IMR-90 (cell line): ENCODE results near the gene GNAT1. TPM values are rescaled to one million over a fixed set of nuclear protein-coding genes. Genes with fewer than 3 reads are reported as not detected.

ENCODE experiments used
- ATAC-seq: fragments of 200-7000 bp; cut with Tn5 transposase; 2 replicates; pipeline ENCODE4 v1.9.1; 2020; ENCODE audit warnings: low read depth, mild to moderate bottlenecking, moderate library complexity
- BruUV-seq: library from RNA; stranded (reverse); fragments of 400-500 nt; replicated peaks from 2 replicates; lab custom pipeline; 2021; lab: Mats Ljungman, UMichigan
- CTCF ChIA-PET: fragments of 300-600 bp; formaldehyde crosslinking; extraction: SDS; loops from one replicate; lab custom pipeline; 2021; ENCODE audit warnings: antibody characterized with exemption; lab: Yijun Ruan, JAX
- POLR2A ChIA-PET: fragments of 300-600 bp; sonication (Branson Sonifier 250); formaldehyde crosslinking; loops from one replicate; lab custom pipeline; 2022; ENCODE audit warnings: antibody characterized with exemption; ENCODE audit not compliant: unreplicated experiment; lab: Charles Lee
- DNase-seq: peaks from one replicate; pipeline ENCODE4 v3.0.0; 2013
- H2AFZ ChIP-seq: replicated peaks from 2 replicates; pipeline ENCODE3; 2013; ENCODE audit warnings: low read length, mild to moderate bottlenecking; ENCODE audit not compliant: poor library complexity
- H2AK5ac ChIP-seq: 2 replicates; pipeline ENCODE4 v1.6.1; 2013; ENCODE audit warnings: low read depth, low read length, inconsistent platforms
- H2AK9ac ChIP-seq: replicated peaks from 2 replicates; pipeline ENCODE3; 2013; ENCODE audit warnings: mild to moderate bottlenecking, low read depth, low read length, moderate library complexity; ENCODE audit not compliant: poor library complexity
- H2BK120ac ChIP-seq: 2 replicates; pipeline ENCODE4 v1.6.1; 2013; ENCODE audit warnings: low read depth, low read length, inconsistent platforms
- H2BK15ac ChIP-seq: 3 replicates; pipeline ENCODE4 v1.6.1; 2013; ENCODE audit warnings: low read depth, low read length, inconsistent platforms
- H2BK20ac ChIP-seq: 2 replicates; pipeline ENCODE4 v1.6.1; 2013; ENCODE audit warnings: low read depth, mild to moderate bottlenecking, inconsistent platforms, low read length, moderate library complexity
- H2BK5ac ChIP-seq: 2 replicates; pipeline ENCODE4 v1.6.1; 2013; ENCODE audit warnings: mild to moderate bottlenecking, low read depth, low read length, inconsistent platforms; ENCODE audit not compliant: poor library complexity, severe bottlenecking
- H3K14ac ChIP-seq: replicated peaks from 2 replicates; pipeline ENCODE4 v1.6.1; 2013; ENCODE audit warnings: low read depth, low read length, inconsistent platforms
- H3K18ac ChIP-seq: 2 replicates; pipeline ENCODE4 v1.6.1; 2013; ENCODE audit warnings: low read depth, low read length, control low read depth
- H3K23ac ChIP-seq: 2 replicates; pipeline ENCODE4 v1.6.1; 2013; ENCODE audit warnings: low read depth, low read length, inconsistent platforms
- H3K27ac ChIP-seq: 2 replicates; pipeline ENCODE4 v1.5.1; 2013; ENCODE audit warnings: mild to moderate bottlenecking, control low read depth, low read length; ENCODE audit not compliant: insufficient read depth
- H3K27me3 ChIP-seq: 2 replicates; pipeline ENCODE4 v1.6.1; 2013; ENCODE audit warnings: low read length; ENCODE audit not compliant: control insufficient read depth, insufficient read depth
- H3K36me3 ChIP-seq: 2 replicates; pipeline ENCODE4 v1.6.1; 2013; ENCODE audit warnings: low read length, mixed read lengths; ENCODE audit not compliant: control insufficient read depth, insufficient read depth
- H3K4ac ChIP-seq: 2 replicates; pipeline ENCODE4 v1.6.1; 2013; ENCODE audit warnings: low read depth, low read length, inconsistent platforms
- H3K4me1 ChIP-seq: 2 replicates; pipeline ENCODE4 v1.6.1; 2013; ENCODE audit warnings: low read length, mixed read lengths; ENCODE audit not compliant: control insufficient read depth, insufficient read depth
- H3K4me2 ChIP-seq: 2 replicates; pipeline ENCODE4 v1.6.1; 2013; ENCODE audit warnings: low read depth, mild to moderate bottlenecking, control low read depth, low read length, moderate library complexity
- H3K4me3 ChIP-seq: 2 replicates; pipeline ENCODE4 v1.5.1; 2013; ENCODE audit warnings: low read depth, mild to moderate bottlenecking, control low read depth, low read length, moderate library complexity; ENCODE audit not compliant: insufficient read depth
- H3K56ac ChIP-seq: 2 replicates; pipeline ENCODE4 v1.6.1; 2013; ENCODE audit warnings: low read length, inconsistent platforms; ENCODE audit not compliant: insufficient read depth; ENCODE audit errors: extremely low read depth
- H3K79me1 ChIP-seq, 2 experiments: 2 replicates each; pipeline ENCODE4 v1.6.1; 2013; ENCODE audit warnings: low read length in 2 of 2, inconsistent platforms in 1 of 2, low read depth in 1 of 2
- H3K9ac ChIP-seq: 2 replicates; pipeline ENCODE4 v1.6.1; 2013; ENCODE audit warnings: low read depth, low read length, control low read depth
- H3K9me1 ChIP-seq: 2 replicates; pipeline ENCODE4 v1.6.1; 2013; ENCODE audit warnings: low read length, inconsistent platforms; ENCODE audit not compliant: insufficient read depth
- H3K9me3 ChIP-seq: 2 replicates; pipeline ENCODE4 v1.6.1; 2013; ENCODE audit warnings: low read length; ENCODE audit not compliant: control insufficient read depth, insufficient read depth
- H4K20me1 ChIP-seq: 2 replicates; pipeline ENCODE4 v1.6.1; 2013; ENCODE audit warnings: low read length, inconsistent platforms; ENCODE audit not compliant: insufficient read depth
- H4K5ac ChIP-seq: 2 replicates; pipeline ENCODE4 v1.6.1; 2013; ENCODE audit warnings: mild to moderate bottlenecking, low read depth, low read length, control low read depth
- H4K8ac ChIP-seq, 2 experiments: 2 replicates each; pipeline ENCODE4 v1.6.1; 2013; ENCODE audit warnings: low read depth in 2 of 2, low read length in 2 of 2, control low read depth in 1 of 2, inconsistent platforms in 1 of 2
- H4K91ac ChIP-seq: 2 replicates; pipeline ENCODE4 v1.6.1; 2013; ENCODE audit warnings: low read depth, low read length, inconsistent platforms; ENCODE audit not compliant: insufficient read depth
- BHLHE40 ChIP-seq: fragments of 150-350 bp; IDR thresholded peaks from 2 replicates; pipeline ENCODE4 v1.6.1; 2016; ENCODE audit warnings: mild to moderate bottlenecking, low read depth, low read length
- CHD1 ChIP-seq: IDR thresholded peaks from 2 replicates; pipeline ENCODE4 v1.6.1; 2012; ENCODE audit warnings: low read depth, low read length, improper control_type of control experiment
- MAZ ChIP-seq: IDR thresholded peaks from 2 replicates; pipeline ENCODE4 v1.6.1; 2012; ENCODE audit warnings: low read depth, mild to moderate bottlenecking, low read length, improper control_type of control experiment, moderate library complexity, borderline replicate concordance
- MXI1 ChIP-seq: IDR thresholded peaks from 2 replicates; pipeline ENCODE4 v1.6.1; 2012; ENCODE audit warnings: low read depth, mild to moderate bottlenecking, low read length, moderate library complexity, borderline replicate concordance
- NFE2L2 ChIP-seq: fragments of 150-350 bp; IDR thresholded peaks from 2 replicates; pipeline ENCODE4 v1.6.1; 2016; ENCODE audit warnings: low read depth, mild to moderate bottlenecking, low read length
- POLR2A ChIP-seq: IDR thresholded peaks from 2 replicates; pipeline ENCODE4 v1.6.1; 2012; ENCODE audit warnings: mild to moderate bottlenecking, low read depth, low read length
- RAD21 ChIP-seq: IDR thresholded peaks from 2 replicates; pipeline ENCODE4 v1.6.1; 2012; ENCODE audit warnings: low read length, improper control_type of control experiment
- RFX5 ChIP-seq: IDR thresholded peaks from 2 replicates; pipeline ENCODE4 v1.8.0; 2012; ENCODE audit warnings: low read depth, mild to moderate bottlenecking, low read length, moderate library complexity
- SMC3 ChIP-seq: fragments of 150-350 bp; IDR thresholded peaks from 2 replicates; pipeline ENCODE4 v1.6.1; 2016; ENCODE audit warnings: low read depth, mild to moderate bottlenecking, antibody characterized with exemption, low read length, moderate library complexity
- WGBS, 2 experiments: methylation state at CpG; one replicate each; pipeline versions ENCODE4 v1.1.5 to v1.1.7; 2013; ENCODE audit warnings: missing lambda C conversion rate in 2 of 2; ENCODE audit not compliant: insufficient read length in 1 of 2; ENCODE audit errors: extremely low coverage in 2 of 2; 5-methylcytosine and 5-hydroxymethylcytosine counted together
- dilution Hi-C: fragments of 300-500 bp; cut with HindIII; formaldehyde crosslinking; loops from one replicate; pipeline ENCODE4 v1.14.3; 2018; ENCODE audit warnings: low sequenced_read_pairs; ENCODE audit not compliant: unreplicated experiment
- in situ Hi-C: fragments of 300-500 bp; cut with MboI; formaldehyde crosslinking; loops from 3 replicates; pipeline ENCODE4 v1.14.3; 2019; ENCODE audit warnings: low sequenced_read_pairs, inconsistent platforms, mixed read lengths
- intact Hi-C: fragments of 100-400 bp; cut with micrococcal nuclease; formaldehyde crosslinking; loops from 2 replicates; pipeline ENCODE4 v1.10.0; 2022
- polyA plus RNA-seq, 3 experiments: library from polyadenylated mRNA; depleted of rRNA; stranded (reverse); fragments of >200 nt; gene quantifications; 2 replicates each; pipeline ENCODE4 v1.2.3, GENCODE V29; 2012; ENCODE audit warnings: low replicate concordance in 1 of 3
- total RNA-seq: library from RNA; depleted of rRNA; stranded (reverse); fragments of >200 nt; gene quantifications from 2 replicates; pipeline ENCODE4 v1.2.3, GENCODE V29; 2012
- TF ChIP-seq, protein P1 (sequence below): fragments of 150-350 bp; IDR thresholded peaks from 2 replicates; pipeline ENCODE4 v1.6.1; 2016; ENCODE audit warnings: low read depth, mild to moderate bottlenecking, low read length, moderate library complexity, borderline replicate concordance
- TF ChIP-seq, protein P2 (sequence below): fragments of 150-350 bp; IDR thresholded peaks from 2 replicates; pipeline ENCODE4 v1.6.1; 2017; ENCODE audit warnings: mild to moderate bottlenecking, antibody characterized with exemption, low read length, low read depth
- TF ChIP-seq, protein P3 (sequence below): conservative IDR thresholded peaks from 2 replicates; pipeline ENCODE4 v1.5.1; 2012; ENCODE audit warnings: mild to moderate bottlenecking, low read depth, low read length, improper control_type of control experiment

Gene GNAT1
- total and polyA plus RNA-seq, 2 of the 4 experiments (the other 2 are of a cell fraction): not detected

DNA sequence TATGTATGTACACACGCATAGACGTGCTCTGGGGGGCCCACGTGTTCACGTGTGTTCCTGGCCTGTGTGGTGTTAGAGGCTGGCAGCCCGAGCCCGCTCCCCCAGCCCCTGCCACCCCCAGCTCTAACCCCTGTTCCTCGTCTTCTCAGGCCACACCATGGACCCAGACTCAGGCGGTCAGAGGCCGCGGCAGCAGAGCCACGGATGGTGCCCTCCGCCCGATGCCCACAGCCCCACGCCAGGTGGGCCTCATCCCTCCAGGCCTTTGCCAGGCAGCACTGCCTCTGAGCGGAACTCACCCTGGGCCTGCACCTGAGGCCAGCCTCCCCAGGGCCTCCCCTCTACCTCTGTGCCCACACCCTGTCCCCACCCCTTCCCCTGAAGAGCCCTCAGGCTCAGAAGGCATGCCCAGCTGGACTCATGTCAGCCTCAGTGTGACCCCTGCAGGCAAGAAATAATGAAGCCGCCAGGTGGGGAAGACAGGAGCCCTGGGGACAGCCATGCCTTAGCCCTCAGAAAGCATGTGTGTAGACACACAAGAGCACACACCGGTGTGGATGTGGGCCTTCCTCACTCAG is 16.4 kb upstream of the GNAT1 start:
- Histone ChIP-seq H3K36me3 (peaks cover 29% of the 10 kb centered on the region), H4K8ac (no peak overlapping the region), H3K56ac (no peak overlapping the region), H3K9ac (no peak overlapping the region), H2AFZ (peak overlapping the region; percentile 32), H2BK20ac (no peak overlapping the region), H2AK5ac (no peak overlapping the region), H3K4me3 (no peak overlapping the region), H3K27ac (no peak overlapping the region), H3K4me2 (no peak overlapping the region), H2AK9ac (no peak overlapping the region), H2BK15ac (no peak overlapping the region), H2BK120ac (no peak overlapping the region), H3K23ac (no peak overlapping the region), H4K5ac (no peak overlapping the region), H3K4me1 (peaks cover 11% of the 10 kb centered on the region), H4K20me1 (no peaks in the 10 kb centered on the region; the same call in 1 of the 2 replicates), H3K18ac (no peak overlapping the region), H2BK5ac (no peak overlapping the region), H3K79me1 (peaks cover 5 to 36% of the 10 kb centered on the region in 2 experiments), H3K9me1 (peaks cover 15% of the 10 kb centered on the region), H3K9me3 (no peaks in the 10 kb centered on the region), H3K14ac (no peak overlapping the region), H3K27me3 (no peaks in the 10 kb centered on the region), H3K4ac (no peak overlapping the region), H4K91ac (no peak overlapping the region)
- dilution Hi-C loops (no loop called here), intact Hi-C loops (no loop called here), in situ Hi-C loops (no loop called here)
- CTCF ChIA-PET: no interaction called here
- no peak for ATAC-seq
- 96% methylated on average over 9 of the region's 17 CpGs; no CpG with 5 or more reads in 1 of the 2 experiments for WGBS, 2 experiments
- POLR2A ChIA-PET: no interaction called here
- no peak for TF ChIP-seq RAD21
- no peak for TF ChIP-seq MXI1
- TF ChIP-seq, protein P1, sequence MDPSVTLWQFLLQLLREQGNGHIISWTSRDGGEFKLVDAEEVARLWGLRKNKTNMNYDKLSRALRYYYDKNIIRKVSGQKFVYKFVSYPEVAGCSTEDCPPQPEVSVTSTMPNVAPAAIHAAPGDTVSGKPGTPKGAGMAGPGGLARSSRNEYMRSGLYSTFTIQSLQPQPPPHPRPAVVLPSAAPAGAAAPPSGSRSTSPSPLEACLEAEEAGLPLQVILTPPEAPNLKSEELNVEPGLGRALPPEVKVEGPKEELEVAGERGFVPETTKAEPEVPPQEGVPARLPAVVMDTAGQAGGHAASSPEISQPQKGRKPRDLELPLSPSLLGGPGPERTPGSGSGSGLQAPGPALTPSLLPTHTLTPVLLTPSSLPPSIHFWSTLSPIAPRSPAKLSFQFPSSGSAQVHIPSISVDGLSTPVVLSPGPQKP: no peak
- TF ChIP-seq MAZ: no peak
- TF ChIP-seq CHD1: no peak
- TF ChIP-seq SMC3: no peak
- TF ChIP-seq NFE2L2: no peak
- TF ChIP-seq, protein P2, sequence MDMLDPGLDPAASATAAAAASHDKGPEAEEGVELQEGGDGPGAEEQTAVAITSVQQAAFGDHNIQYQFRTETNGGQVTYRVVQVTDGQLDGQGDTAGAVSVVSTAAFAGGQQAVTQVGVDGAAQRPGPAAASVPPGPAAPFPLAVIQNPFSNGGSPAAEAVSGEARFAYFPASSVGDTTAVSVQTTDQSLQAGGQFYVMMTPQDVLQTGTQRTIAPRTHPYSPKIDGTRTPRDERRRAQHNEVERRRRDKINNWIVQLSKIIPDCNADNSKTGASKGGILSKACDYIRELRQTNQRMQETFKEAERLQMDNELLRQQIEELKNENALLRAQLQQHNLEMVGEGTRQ: no peak
- TF ChIP-seq, protein P3, sequence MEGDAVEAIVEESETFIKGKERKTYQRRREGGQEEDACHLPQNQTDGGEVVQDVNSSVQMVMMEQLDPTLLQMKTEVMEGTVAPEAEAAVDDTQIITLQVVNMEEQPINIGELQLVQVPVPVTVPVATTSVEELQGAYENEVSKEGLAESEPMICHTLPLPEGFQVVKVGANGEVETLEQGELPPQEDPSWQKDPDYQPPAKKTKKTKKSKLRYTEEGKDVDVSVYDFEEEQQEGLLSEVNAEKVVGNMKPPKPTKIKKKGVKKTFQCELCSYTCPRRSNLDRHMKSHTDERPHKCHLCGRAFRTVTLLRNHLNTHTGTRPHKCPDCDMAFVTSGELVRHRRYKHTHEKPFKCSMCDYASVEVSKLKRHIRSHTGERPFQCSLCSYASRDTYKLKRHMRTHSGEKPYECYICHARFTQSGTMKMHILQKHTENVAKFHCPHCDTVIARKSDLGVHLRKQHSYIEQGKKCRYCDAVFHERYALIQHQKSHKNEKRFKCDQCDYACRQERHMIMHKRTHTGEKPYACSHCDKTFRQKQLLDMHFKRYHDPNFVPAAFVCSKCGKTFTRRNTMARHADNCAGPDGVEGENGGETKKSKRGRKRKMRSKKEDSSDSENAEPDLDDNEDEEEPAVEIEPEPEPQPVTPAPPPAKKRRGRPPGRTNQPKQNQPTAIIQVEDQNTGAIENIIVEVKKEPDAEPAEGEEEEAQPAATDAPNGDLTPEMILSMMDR: no peak
- TF ChIP-seq BHLHE40: no peak
- TF ChIP-seq RFX5: no peak
- TF ChIP-seq POLR2A: no peak
- DNase-seq: no peak
- no TSS peak for BruUV-seq
